MM.1S (cell line): ENCODE data around the gene EP400.

Source experiments
- DNase-seq: peaks from one replicate; pipeline ENCODE4 v3.0.0-alpha.2; 2015
- H2AFZ ChIP-seq: fragments of 300-600 bp; sonication (generic); 2 replicates; pipeline ENCODE4 v1.6.0; 2016; ENCODE audit warnings: antibody characterized with exemption, low read length
- H3F3A ChIP-seq: fragments of 300-600 bp; sonication (generic); 2 replicates; pipeline ENCODE4 v1.6.1; 2016; ENCODE audit warnings: mild to moderate bottlenecking, antibody characterized with exemption, low read length, moderate library complexity, mixed read lengths; ENCODE audit not compliant: insufficient read depth
- H3K27ac ChIP-seq: fragments of 300-600 bp; sonication (generic); 2 replicates; pipeline ENCODE4 v1.5.1; 2016; ENCODE audit warnings: mild to moderate bottlenecking, low read length
- H3K27me3 ChIP-seq: fragments of 300-600 bp; sonication (generic); replicated peaks from 2 replicates; pipeline ENCODE4 v1.6.0; 2016; ENCODE audit warnings: low read length; ENCODE audit not compliant: insufficient read depth
- H3K36me3 ChIP-seq: fragments of 300-600 bp; sonication (generic); replicated peaks from 2 replicates; pipeline ENCODE4 v1.6.1; 2016; ENCODE audit warnings: mild to moderate bottlenecking, low read length, mixed read lengths; ENCODE audit not compliant: insufficient read depth
- H3K4me1 ChIP-seq: fragments of 300-600 bp; sonication (generic); 2 replicates; pipeline ENCODE4 v1.6.1; 2016; ENCODE audit warnings: low read length, mixed read lengths
- H3K4me2 ChIP-seq: fragments of 300-600 bp; sonication (generic); 2 replicates; pipeline ENCODE4 v1.6.0; 2016; ENCODE audit warnings: low read depth, low read length
- H3K4me3 ChIP-seq: fragments of 300-600 bp; sonication (generic); 2 replicates; pipeline ENCODE4 v1.5.1; 2016; ENCODE audit warnings: low read length, mixed read lengths
- H3K79me2 ChIP-seq: fragments of 300-600 bp; sonication (generic); 2 replicates; pipeline ENCODE4 v1.6.1; 2016; ENCODE audit warnings: mixed run types, low read length, mixed read lengths
- H3K9ac ChIP-seq: fragments of 300-600 bp; sonication (generic); 2 replicates; pipeline ENCODE4 v1.6.1; 2016; ENCODE audit warnings: low read length, mixed read lengths
- H3K9me2 ChIP-seq: fragments of 300-600 bp; sonication (generic); replicated peaks from 2 replicates; pipeline ENCODE4 v1.6.1; 2016; ENCODE audit warnings: mild to moderate bottlenecking, low read length, mixed read lengths; ENCODE audit not compliant: insufficient read depth
- H3K9me3 ChIP-seq: fragments of 300-600 bp; sonication (generic); replicated peaks from 2 replicates; pipeline ENCODE4 v1.6.1; 2016; ENCODE audit warnings: mild to moderate bottlenecking, low read length, mixed read lengths; ENCODE audit not compliant: insufficient read depth
- H4K20me1 ChIP-seq: fragments of 300-600 bp; sonication (generic); 2 replicates; pipeline ENCODE4 v1.6.1; 2016; ENCODE audit warnings: mild to moderate bottlenecking, low read length, moderate library complexity, mixed read lengths; ENCODE audit not compliant: insufficient read depth
- EZH2 ChIP-seq: fragments of 300-600 bp; sonication (generic); optimal IDR thresholded peaks from 2 replicates; pipeline ENCODE3; 2017; ENCODE audit warnings: low read depth, mild to moderate bottlenecking, antibody characterized with exemption, low read length, mixed read lengths
- EZH2phosphoT487 ChIP-seq: fragments of 300-600 bp; sonication (generic); IDR thresholded peaks from 2 replicates; pipeline ENCODE4 v1.6.1; 2018; ENCODE audit warnings: antibody characterized with exemption, low read length
- TF ChIP-seq, protein P1 (sequence below): fragments of 300-600 bp; sonication (generic); IDR thresholded peaks from 2 replicates; pipeline ENCODE4 v1.5.1; 2016; ENCODE audit warnings: antibody characterized with exemption, low read length, mixed read lengths

Gene EP400

DNA sequence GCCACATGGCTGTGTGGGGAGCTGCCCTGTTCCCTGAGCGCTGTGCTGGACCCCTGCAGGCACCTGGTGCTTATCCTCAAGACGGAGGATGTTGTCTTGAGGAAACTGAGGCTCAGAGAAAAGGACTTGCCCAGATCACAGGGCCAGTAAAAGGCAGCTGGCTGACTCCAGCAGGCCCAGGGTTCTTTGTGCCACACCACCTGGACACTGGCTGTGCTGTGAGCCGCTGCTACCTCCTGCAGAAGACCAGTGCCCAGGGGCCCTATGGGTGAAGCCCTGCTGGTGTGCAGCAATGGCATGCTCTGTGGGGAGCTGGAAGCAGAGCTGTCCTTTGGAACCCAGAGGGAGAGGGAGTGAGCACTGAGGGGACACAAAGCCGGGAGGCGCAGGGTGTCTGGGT lies 118.5 kb downstream of the EP400 start:
- H3K4me2 ChIP-seq, result no peak overlapping the region
- no peak overlapping the region for H2AFZ ChIP-seq
- no peaks in the 10 kb centered on the region for H3K36me3 ChIP-seq
- no peaks in the 10 kb centered on the region for H3K4me1 ChIP-seq
- H3K4me3 ChIP-seq, result no peak overlapping the region
- H3K79me2 ChIP-seq, result no peaks in the 10 kb centered on the region
- H3K9me3 ChIP-seq, result no peaks in the 10 kb centered on the region
- no peaks in the 10 kb centered on the region for H3K27me3 ChIP-seq
- no peaks in the 10 kb centered on the region for H3F3A ChIP-seq
- DNase-seq, result no peak
- no peaks in the 10 kb centered on the region for H3K9me2 ChIP-seq
- no peak overlapping the region for H3K9ac ChIP-seq
- no peak for TF ChIP-seq EZH2
- no peak for TF ChIP-seq EZH2phosphoT487
- TF ChIP-seq, protein P1, sequence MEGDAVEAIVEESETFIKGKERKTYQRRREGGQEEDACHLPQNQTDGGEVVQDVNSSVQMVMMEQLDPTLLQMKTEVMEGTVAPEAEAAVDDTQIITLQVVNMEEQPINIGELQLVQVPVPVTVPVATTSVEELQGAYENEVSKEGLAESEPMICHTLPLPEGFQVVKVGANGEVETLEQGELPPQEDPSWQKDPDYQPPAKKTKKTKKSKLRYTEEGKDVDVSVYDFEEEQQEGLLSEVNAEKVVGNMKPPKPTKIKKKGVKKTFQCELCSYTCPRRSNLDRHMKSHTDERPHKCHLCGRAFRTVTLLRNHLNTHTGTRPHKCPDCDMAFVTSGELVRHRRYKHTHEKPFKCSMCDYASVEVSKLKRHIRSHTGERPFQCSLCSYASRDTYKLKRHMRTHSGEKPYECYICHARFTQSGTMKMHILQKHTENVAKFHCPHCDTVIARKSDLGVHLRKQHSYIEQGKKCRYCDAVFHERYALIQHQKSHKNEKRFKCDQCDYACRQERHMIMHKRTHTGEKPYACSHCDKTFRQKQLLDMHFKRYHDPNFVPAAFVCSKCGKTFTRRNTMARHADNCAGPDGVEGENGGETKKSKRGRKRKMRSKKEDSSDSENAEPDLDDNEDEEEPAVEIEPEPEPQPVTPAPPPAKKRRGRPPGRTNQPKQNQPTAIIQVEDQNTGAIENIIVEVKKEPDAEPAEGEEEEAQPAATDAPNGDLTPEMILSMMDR, result no peak
- no peaks in the 10 kb centered on the region for H4K20me1 ChIP-seq
- no peak overlapping the region for H3K27ac ChIP-seq

DNA sequence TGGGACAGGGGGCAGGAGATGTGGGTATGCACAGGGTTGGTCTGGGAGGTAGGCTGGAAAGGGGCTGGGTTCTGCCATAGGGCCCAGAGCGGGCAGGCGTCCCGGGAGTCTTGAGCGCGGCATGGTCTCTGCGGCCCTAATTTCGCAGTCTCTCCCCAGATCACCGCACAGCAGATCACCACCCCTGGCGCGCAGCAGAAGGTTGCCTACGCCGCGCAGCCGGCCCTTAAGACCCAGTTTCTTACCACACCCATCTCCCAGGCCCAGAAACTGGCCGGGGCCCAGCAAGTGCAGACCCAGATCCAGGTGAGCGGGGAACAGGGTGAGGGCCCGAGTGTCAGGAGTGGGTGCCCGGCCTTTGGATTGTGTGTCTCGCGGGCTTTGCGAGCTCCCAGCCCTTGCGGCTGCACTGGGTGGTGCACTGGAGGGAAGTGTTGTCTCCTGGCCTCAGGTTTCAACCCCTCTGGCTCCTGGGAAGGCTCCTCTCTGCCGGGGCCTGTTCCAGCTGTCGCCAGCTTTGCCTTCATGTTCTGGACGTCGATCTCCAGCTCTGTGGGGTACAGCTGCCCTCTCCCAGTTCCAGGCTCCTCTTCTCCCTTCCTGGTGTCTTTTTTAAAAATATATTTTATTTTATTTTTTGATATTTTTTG lies 119.7 kb downstream of the EP400 start:
- H3K79me2 ChIP-seq, result no peaks in the 10 kb centered on the region
- H3K4me1 ChIP-seq, result no peaks in the 10 kb centered on the region

DNA sequence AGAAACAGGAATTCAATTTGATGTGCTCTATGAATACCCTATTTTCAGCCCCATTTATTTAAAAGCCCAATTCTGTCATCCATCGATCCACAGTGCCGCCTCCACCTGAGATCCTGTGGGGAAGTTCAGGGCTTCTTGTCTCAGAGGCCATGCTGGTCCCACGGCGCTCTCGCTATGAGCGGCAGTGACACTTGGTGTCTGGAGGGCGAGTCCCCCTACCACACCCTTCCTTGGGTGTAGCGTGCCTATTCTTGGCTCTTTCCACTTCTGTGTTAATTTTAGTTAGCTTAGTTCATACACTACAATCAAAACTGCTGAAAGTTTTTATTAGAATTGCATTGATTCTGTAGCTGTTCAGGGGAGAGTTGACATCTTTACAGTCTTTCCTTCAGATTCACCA lies 120.6 kb downstream of the EP400 start:
- Histone ChIP-seq H3K27me3 (no peaks in the 10 kb centered on the region), H3K4me3 (no peak overlapping the region), H3K4me2 (no peak overlapping the region), H3F3A (no peaks in the 10 kb centered on the region), H3K27ac (no peak overlapping the region), H3K9ac (no peak overlapping the region), H3K9me3 (no peaks in the 10 kb centered on the region), H3K4me1 (no peaks in the 10 kb centered on the region), H3K79me2 (no peaks in the 10 kb centered on the region), H3K9me2 (no peaks in the 10 kb centered on the region), H2AFZ (no peak overlapping the region), H4K20me1 (no peaks in the 10 kb centered on the region), H3K36me3 (no peaks in the 10 kb centered on the region)
- DNase-seq, result no peak
- TF ChIP-seq EZH2 (no peak), EZH2phosphoT487 (no peak)
- TF ChIP-seq, protein P1, result no peak

More for the DNA sequence above, 119.7 kb downstream of the EP400 start:
- Histone ChIP-seq H3K27me3 (no peaks in the 10 kb centered on the region), H3K4me2 (no peak overlapping the region), H2AFZ (no peak overlapping the region), H3K9me2 (no peaks in the 10 kb centered on the region), H3F3A (no peaks in the 10 kb centered on the region), H3K27ac (no peak overlapping the region), H3K9me3 (no peaks in the 10 kb centered on the region), H3K4me3 (no peak overlapping the region), H3K36me3 (no peaks in the 10 kb centered on the region), H3K9ac (no peak overlapping the region), H4K20me1 (no peaks in the 10 kb centered on the region)
- no peak for DNase-seq
- TF ChIP-seq, protein P1, result no peak
- TF ChIP-seq EZH2phosphoT487, result no peak
- no peak for TF ChIP-seq EZH2
